GM20000 (cell line): Measurements from ENCODE around the gene CHD9.
"Not testable (repeated sequence)": the region's sequence is repeated elsewhere in the genome, so short reads cannot be mapped to it uniquely, and the experiment has no call there.

Experiments
- DNase-seq: peaks from one replicate; pipeline ENCODE4 v3.0.0; 2012; ENCODE audit warnings: low spot score
- CTCF ChIP-seq: IDR thresholded peaks from 2 replicates; pipeline ENCODE4 v1.5.1; 2012; ENCODE audit warnings: mild to moderate bottlenecking, control low read depth; ENCODE audit errors: extremely low read depth, missing control alignments

CHD9 gene

DNA sequence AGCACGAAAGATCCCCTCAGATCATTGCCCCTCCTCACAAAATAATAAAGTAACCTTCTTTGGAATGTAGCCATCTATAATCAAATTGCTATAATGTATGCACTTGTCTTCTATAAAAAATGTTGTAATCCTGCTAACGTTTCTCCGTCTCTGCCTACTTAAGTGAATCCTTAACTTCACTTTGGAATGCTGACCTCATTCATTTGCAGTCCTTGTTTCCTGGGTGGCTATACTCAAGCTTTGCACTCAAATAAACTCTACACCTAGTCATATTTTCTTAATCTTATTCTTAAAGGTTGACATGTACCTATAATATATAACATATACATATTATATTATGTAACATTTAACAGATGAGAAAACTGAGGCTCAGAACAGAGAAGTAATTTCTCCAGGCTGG is 24.8 kb upstream of the CHD9 start:
- no peak for TF ChIP-seq CTCF
- no peak for DNase-seq

DNA sequence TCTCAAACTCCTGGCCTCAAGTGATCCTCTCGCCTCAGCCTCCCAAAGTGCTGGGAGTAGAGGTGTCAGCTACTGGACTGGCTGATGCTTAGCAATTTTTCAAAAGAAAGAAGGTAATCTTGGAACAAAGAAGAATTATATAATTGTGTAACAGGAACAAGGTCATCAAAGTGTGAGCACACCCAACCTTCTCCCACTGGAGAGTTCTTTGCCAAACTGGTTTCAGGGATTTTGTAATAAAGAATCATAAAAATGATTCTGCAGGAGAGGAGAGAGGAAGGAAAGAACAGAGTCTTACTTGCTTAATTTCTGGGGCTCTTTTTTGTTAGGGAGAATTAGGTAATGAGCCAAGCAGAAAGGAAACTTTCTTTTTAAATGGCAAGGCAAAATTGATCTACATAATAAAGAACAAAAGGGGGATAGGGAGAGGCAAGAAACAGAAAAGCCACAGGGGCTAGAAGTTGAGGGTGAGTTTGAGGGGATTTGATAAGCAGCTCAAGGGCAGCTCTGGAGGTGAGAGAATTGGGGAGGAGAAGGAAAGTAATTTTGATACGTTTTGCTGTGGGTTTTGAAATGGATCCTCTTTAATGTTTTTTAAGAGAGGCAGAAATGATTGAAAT is 23.4 kb upstream of the CHD9 start:
- no peak for TF ChIP-seq CTCF
- no peak for DNase-seq

GRCh38 chr16:53034306-53034705 is 20.5 kb upstream of the CHD9 start:
- DNase-seq, result no peak
- TF ChIP-seq CTCF, result no peak

DNA sequence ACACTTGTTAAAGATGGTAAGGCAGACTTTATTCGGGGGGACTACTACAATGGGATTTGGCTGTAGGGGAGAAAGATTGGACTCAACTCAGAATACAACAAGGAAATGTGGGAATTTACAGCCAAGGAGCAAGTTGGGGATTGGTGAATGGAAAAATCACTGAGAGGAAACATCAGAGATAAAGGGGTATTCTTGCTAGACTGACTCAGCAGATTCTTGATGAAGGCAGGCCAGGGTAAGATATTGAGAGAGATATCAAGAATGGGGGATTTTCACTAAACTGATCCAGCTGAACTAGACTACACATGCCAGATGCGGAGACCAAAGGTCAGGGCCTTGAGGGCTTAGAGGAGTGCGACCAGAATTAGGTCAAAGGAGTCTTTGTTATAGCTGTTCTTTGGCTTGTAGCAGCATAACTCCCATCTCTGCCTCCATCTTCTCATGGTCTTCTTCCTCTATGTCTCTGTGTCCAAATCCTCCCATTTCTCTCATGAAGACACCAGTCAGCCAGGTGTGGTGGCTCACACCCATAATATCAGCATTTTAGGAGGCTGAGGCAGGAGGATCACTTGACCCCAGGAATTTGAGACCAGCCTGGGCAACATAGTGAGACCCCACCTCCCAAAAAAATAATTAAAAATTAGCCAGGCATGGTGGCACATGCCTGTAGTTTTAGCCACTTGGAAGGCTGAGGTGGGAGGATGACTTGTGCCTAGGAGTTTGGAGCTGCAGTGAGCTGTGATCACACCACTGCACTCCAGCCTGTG is 19.4 kb upstream of the CHD9 start:
- TF ChIP-seq CTCF, result no peak
- DNase-seq, result no peak

DNA sequence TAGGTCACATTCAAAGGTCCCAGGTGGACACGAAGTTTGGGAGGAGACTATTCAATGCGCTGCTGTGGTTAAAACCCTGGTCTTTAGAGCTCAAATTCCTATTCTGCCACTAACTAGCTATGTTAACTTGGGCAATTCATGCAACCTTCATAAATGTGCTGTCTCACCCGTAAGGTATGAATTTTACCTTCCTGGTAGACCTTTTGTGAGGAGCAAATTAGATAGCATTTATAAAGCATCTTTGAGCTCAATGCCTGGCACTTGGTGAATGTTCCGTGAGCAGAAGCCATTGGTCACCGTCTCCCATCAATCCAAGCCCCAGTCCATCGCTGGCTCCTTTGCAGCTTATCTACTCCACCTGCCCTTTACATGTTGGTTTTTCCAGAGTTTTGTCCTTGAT is 18.7 kb upstream of the CHD9 start:
- DNase-seq, result no peak
- no peak for TF ChIP-seq CTCF

- DNase-seq, result not testable (repeated sequence)
These were observed 18.1 kb upstream of the CHD9 start for GRCh38 chr16:53036711-53037110.

GRCh38 chr16:53040788-53041187 is 14.0 kb upstream of the CHD9 start:
- TF ChIP-seq CTCF, result no peak
- no peak for DNase-seq

DNA sequence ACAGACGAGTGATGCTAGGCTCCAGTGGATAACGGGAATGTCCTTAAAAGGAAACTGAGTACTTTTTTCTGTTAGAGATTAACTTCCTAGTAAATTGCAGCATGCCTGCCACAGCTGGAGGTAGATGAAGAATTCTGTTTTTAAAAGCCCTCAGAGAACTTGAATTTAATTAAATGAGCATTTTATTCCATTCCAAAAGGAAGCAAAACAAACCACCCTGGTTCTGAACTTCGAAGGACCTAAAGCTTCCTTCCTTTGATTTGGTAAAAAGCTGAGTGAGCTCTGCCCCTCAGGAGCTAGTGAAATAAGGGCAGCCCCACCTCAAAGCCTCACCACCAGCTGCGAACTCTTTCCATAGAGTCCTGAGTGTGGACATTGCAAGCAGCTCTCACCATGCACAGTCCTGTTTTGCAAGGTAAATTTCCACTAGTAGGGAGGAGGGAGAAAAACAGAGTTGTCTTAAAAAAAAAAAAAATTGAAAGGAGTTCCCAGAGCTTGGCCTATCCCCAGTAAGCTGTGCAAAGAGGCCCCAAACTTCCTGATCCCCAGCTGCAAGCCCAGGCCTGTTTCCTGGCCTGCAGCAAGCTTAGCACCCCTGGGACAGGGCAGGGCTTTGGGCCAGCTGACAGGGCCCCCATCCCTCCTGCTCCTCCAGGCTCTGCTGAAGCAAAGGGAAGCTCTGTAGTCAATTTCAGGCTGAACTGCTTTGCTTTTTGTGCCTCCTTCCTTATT is 13.3 kb upstream of the CHD9 start:
- no peak for DNase-seq

More for the DNA sequence above, 13.3 kb upstream of the CHD9 start:
- no peak for TF ChIP-seq CTCF
